H1 (cell line): Measurements from ENCODE around the gene POLE4. TPM values are rescaled to one million over a fixed set of nuclear protein-coding genes. Genes with fewer than 3 reads are reported as not detected.

ENCODE experiments used
- KDM5A ChIP-seq: fragments of 200-600 bp; IDR thresholded peaks from 2 replicates; pipeline ENCODE4 v1.7.1; 2012; ENCODE audit warnings: mild to moderate bottlenecking, low read length, inconsistent platforms, mixed read lengths
- RBBP5 ChIP-seq: IDR thresholded peaks from 2 replicates; pipeline ENCODE4 v1.7.1; 2012; ENCODE audit warnings: low read depth, mild to moderate bottlenecking, inconsistent platforms, low read length, moderate library complexity, borderline replicate concordance
- SP2 ChIP-seq: IDR thresholded peaks from 2 replicates; pipeline ENCODE4 v1.6.1; 2012; ENCODE audit warnings: mild to moderate bottlenecking, low read length, inconsistent platforms
- polyA plus RNA-seq, 7 experiments: library from polyadenylated mRNA; depleted of rRNA in 3 of 7; stranded (reverse) in 5 of 7; unstranded in 2 of 7; fragments of >200 nt in 5 of 7; fragments of 200-250 nt in 2 of 7; gene quantifications; 1 replicate in 5 of 7; 2 replicates in 1 of 7; 4 replicates in 1 of 7; pipeline versions ENCODE4 v1.2.1 to v1.2.3, GENCODE V29; 2011 to 2013; ENCODE audit warnings: missing spikeins in 2 of 7, mixed read lengths in 2 of 7
- total RNA-seq: library from RNA; stranded (reverse); fragmentation: NEBNext Ultra II Directional; extraction: Animal tissue kit (Norgen Biotek cat#: 25700); gene quantifications from 2 replicates; pipeline ENCODE4 v1.2.1, GENCODE V29; 2021
- TF ChIP-seq, protein P1 (sequence below): fragments of 300-600 bp; sonication (generic); IDR thresholded peaks from 2 replicates; pipeline ENCODE4 v1.7.1; 2012; ENCODE audit warnings: low read length, moderate library complexity, mild to moderate bottlenecking, inconsistent platforms; ENCODE audit not compliant: insufficient replicate concordance

POLE4 gene
- total and polyA plus RNA-seq, 2 of the 8 experiments (the other 6 are each of a cell fraction or from before 2014, with no cell fraction given): 16.7 to 44.7 TPM

DNA sequence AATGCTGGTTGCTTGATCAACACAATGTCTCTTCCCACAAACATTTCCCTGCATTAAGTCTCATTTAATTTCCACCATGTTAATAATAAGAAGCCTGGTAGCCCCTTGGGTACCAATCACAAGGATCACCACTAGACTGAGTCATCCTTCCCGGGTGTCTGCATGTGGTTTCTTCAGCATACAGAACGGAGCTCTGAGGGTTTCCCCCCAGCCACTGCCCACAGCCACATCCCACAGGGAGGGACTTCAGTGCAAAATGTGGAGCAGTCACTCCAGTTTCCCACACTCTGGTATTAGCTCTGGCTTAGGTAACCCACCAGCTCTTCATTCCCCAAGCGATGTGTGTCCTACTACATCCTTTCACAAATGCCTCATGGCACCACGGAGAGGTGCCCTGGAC, 42.7 kb upstream of the POLE4 start (continued):
- TF ChIP-seq, protein P1, sequence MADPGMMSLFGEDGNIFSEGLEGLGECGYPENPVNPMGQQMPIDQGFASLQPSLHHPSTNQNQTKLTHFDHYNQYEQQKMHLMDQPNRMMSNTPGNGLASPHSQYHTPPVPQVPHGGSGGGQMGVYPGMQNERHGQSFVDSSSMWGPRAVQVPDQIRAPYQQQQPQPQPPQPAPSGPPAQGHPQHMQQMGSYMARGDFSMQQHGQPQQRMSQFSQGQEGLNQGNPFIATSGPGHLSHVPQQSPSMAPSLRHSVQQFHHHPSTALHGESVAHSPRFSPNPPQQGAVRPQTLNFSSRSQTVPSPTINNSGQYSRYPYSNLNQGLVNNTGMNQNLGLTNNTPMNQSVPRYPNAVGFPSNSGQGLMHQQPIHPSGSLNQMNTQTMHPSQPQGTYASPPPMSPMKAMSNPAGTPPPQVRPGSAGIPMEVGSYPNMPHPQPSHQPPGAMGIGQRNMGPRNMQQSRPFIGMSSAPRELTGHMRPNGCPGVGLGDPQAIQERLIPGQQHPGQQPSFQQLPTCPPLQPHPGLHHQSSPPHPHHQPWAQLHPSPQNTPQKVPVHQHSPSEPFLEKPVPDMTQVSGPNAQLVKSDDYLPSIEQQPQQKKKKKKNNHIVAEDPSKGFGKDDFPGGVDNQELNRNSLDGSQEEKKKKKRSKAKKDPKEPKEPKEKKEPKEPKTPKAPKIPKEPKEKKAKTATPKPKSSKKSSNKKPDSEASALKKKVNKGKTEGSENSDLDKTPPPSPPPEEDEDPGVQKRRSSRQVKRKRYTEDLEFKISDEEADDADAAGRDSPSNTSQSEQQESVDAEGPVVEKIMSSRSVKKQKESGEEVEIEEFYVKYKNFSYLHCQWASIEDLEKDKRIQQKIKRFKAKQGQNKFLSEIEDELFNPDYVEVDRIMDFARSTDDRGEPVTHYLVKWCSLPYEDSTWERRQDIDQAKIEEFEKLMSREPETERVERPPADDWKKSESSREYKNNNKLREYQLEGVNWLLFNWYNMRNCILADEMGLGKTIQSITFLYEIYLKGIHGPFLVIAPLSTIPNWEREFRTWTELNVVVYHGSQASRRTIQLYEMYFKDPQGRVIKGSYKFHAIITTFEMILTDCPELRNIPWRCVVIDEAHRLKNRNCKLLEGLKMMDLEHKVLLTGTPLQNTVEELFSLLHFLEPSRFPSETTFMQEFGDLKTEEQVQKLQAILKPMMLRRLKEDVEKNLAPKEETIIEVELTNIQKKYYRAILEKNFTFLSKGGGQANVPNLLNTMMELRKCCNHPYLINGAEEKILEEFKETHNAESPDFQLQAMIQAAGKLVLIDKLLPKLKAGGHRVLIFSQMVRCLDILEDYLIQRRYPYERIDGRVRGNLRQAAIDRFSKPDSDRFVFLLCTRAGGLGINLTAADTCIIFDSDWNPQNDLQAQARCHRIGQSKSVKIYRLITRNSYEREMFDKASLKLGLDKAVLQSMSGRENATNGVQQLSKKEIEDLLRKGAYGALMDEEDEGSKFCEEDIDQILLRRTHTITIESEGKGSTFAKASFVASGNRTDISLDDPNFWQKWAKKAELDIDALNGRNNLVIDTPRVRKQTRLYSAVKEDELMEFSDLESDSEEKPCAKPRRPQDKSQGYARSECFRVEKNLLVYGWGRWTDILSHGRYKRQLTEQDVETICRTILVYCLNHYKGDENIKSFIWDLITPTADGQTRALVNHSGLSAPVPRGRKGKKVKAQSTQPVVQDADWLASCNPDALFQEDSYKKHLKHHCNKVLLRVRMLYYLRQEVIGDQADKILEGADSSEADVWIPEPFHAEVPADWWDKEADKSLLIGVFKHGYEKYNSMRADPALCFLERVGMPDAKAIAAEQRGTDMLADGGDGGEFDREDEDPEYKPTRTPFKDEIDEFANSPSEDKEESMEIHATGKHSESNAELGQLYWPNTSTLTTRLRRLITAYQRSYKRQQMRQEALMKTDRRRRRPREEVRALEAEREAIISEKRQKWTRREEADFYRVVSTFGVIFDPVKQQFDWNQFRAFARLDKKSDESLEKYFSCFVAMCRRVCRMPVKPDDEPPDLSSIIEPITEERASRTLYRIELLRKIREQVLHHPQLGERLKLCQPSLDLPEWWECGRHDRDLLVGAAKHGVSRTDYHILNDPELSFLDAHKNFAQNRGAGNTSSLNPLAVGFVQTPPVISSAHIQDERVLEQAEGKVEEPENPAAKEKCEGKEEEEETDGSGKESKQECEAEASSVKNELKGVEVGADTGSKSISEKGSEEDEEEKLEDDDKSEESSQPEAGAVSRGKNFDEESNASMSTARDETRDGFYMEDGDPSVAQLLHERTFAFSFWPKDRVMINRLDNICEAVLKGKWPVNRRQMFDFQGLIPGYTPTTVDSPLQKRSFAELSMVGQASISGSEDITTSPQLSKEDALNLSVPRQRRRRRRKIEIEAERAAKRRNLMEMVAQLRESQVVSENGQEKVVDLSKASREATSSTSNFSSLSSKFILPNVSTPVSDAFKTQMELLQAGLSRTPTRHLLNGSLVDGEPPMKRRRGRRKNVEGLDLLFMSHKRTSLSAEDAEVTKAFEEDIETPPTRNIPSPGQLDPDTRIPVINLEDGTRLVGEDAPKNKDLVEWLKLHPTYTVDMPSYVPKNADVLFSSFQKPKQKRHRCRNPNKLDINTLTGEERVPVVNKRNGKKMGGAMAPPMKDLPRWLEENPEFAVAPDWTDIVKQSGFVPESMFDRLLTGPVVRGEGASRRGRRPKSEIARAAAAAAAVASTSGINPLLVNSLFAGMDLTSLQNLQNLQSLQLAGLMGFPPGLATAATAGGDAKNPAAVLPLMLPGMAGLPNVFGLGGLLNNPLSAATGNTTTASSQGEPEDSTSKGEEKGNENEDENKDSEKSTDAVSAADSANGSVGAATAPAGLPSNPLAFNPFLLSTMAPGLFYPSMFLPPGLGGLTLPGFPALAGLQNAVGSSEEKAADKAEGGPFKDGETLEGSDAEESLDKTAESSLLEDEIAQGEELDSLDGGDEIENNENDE: no peak
- TF ChIP-seq SP2 (no peak), KDM5A (no peak), RBBP5 (no peak)
